HG02884 (cell line): Measurements from ENCODE around the gene PAN3.

Experiments used
- ATAC-seq: cut with Tn5 transposase; IDR thresholded peaks from one replicate; pipeline ENCODE4 v1.9.1; 2021; ENCODE audit warnings: mild to moderate bottlenecking, moderate library complexity; ENCODE audit not compliant: unreplicated experiment

Gene PAN3

GRCh38 chr13:28329395-28330158 lies 191.2 kb downstream of the PAN3 start:
- no peak for ATAC-seq

- no peak for ATAC-seq
Observed at GRCh38 chr13:28333204-28333881, 195.0 kb downstream of the PAN3 start.

- no peak for ATAC-seq
Observed at GRCh38 chr13:28336193-28336657, 197.9 kb downstream of the PAN3 start.

- no peak for ATAC-seq
Observed at GRCh38 chr13:28337166-28338005, 199.0 kb downstream of the PAN3 start.

- ATAC-seq = no peak
Observed at GRCh38 chr13:28338006-28338574, 199.7 kb downstream of the PAN3 start.

GRCh38 chr13:28338742-28339141 lies 200.4 kb downstream of the PAN3 start:
- ATAC-seq = no peak

GRCh38 chr13:28339419-28339818 lies 201.1 kb downstream of the PAN3 start:
- no peak for ATAC-seq

GRCh38 chr13:28340272-28340793 lies 202.0 kb downstream of the PAN3 start:
- ATAC-seq = no peak

GRCh38 chr13:28342251-28342650 lies 203.9 kb downstream of the PAN3 start:
- ATAC-seq = no peak

- no peak for ATAC-seq
Observed at GRCh38 chr13:28344163-28344562, 205.8 kb downstream of the PAN3 start.
